Naive thymus-derived CD8-positive, alpha-beta T cell (primary cell): ENCODE measurements around the gene AMPD3. TPM values are rescaled to one million over a fixed set of nuclear protein-coding genes. Genes with fewer than 3 reads are reported as not detected.

Experiments
- ATAC-seq, 2 donors: fragments of 150-1000 bp; cut with Tn5 transposase in 1 of 2; sonication (Bioruptor Pico), chemical (Tn5 transposase) in 1 of 2; 1 replicate in 1 of 2; 2 replicates in 1 of 2; pipeline ENCODE4 v1.10.0; 2021; ENCODE audit warnings: mild to moderate bottlenecking in 2 of 2, moderate library complexity in 2 of 2
- POLR2A ChIA-PET: fragments of 350-600 bp; sonication (Branson Sonifier 250); formaldehyde crosslinking; loops from one replicate; lab custom pipeline; 2021; ENCODE audit warnings: antibody characterized with exemption; lab: Charles Lee
- DNase-seq, 10 donors: peaks; one replicate each; pipeline versions ENCODE4 v3.0.0 to v3.0.0-alpha.2; 2020 to 2022
- H3K27ac Mint-ChIP-seq, 10 donors: one replicate each; pipeline ENCODE4 v1.8.0; 2020 to 2022; ENCODE audit warnings: mild to moderate bottlenecking in 10 of 10, mixed read lengths in 10 of 10, moderate library complexity in 4 of 10, inconsistent platforms in 1 of 10
- H3K27me3 Mint-ChIP-seq, 5 donors: one replicate each; pipeline ENCODE4 v1.8.0; 2021 to 2022; ENCODE audit warnings: mixed read lengths in 5 of 5
- H3K36me3 Mint-ChIP-seq, 3 donors: one replicate each; pipeline ENCODE4 v1.8.0; 2020 to 2022; ENCODE audit warnings: mixed read lengths in 3 of 3, mild to moderate bottlenecking in 2 of 3, inconsistent platforms in 1 of 3
- H3K4me1 Mint-ChIP-seq, 4 donors: one replicate each; pipeline ENCODE4 v1.8.0; 2021 to 2022; ENCODE audit warnings: mixed read lengths in 4 of 4
- H3K4me3 Mint-ChIP-seq, 10 donors: one replicate each; pipeline ENCODE4 v1.8.0; 2020 to 2022; ENCODE audit warnings: mild to moderate bottlenecking in 10 of 10, mixed read lengths in 10 of 10, moderate library complexity in 6 of 10, inconsistent platforms in 1 of 10
- H3K9me3 Mint-ChIP-seq, 9 donors: one replicate each; pipeline ENCODE4 v1.8.0; 2020 to 2022; ENCODE audit warnings: mixed read lengths in 9 of 9, mild to moderate bottlenecking in 3 of 9, inconsistent platforms in 1 of 9, moderate library complexity in 1 of 9
- polyA plus RNA-seq, 3 donors: library from polyadenylated mRNA; unstranded; fragments of 300-500 nt; fragmentation: Illumina TruSeq; gene quantifications; one replicate each; pipeline ENCODE4 v1.2.3, GENCODE V29; 2021
- total RNA-seq, 8 experiments: library from RNA in 2 of 8; stranded (reverse) in 2 of 8; gene quantifications; one replicate each; pipeline ENCODE4 v1.2.3 and lab custom pipeline; 2021 to 2026

AMPD3 gene
- total and polyA plus RNA-seq, 5 experiments from 2014 or later, result 4.3 to 28.0 (median 14.2) TPM

- Mint-ChIP-seq H3K4me3 (peak overlapping the region; percentile 80 to 96 (median 88)), H3K4me1 (peaks cover 32 to 81% (median 71%) of the 10 kb centered on the region in 4 donors), H3K9me3 (no peaks in the 10 kb centered on the region), H3K27me3 (no peaks in the 10 kb centered on the region), H3K36me3 (no peaks in the 10 kb centered on the region), H3K27ac (peak overlapping the region; percentile 71 to 99 (median 92))
- ATAC-seq, result no peak
- DNase-seq, result no peak
- POLR2A ChIA-PET, result interaction anchor here (0.8 to 1.2 kb wide), 2 partner anchors 89 to 357 kb away, joined by 3 to 4 read pairs; partner anchors contain the start of genes EIF4G2 and RNF141
Measured at GRCh38 chr11:10452211-10452767, 2.8 kb upstream of the AMPD3 start.

- H3K36me3 Mint-ChIP-seq, result no peaks in the 10 kb centered on the region
- no peak overlapping the region for H3K4me3 Mint-ChIP-seq
- POLR2A ChIA-PET, result interaction anchor here (1.2 kb wide), 1 partner anchor 88 kb away, joined by 3 read pairs; the partner anchor contains the start of gene RNF141
- no peaks in the 10 kb centered on the region for H3K9me3 Mint-ChIP-seq
- peak overlapping the region in 7 of 10 donors; percentile 37 to 99 (median 73) for H3K27ac Mint-ChIP-seq
- no peaks in the 10 kb centered on the region for H3K27me3 Mint-ChIP-seq
- DNase-seq (no peak), ATAC-seq (no peak)
- peaks cover 35 to 83% (median 76%) of the 10 kb centered on the region in 4 donors for H3K4me1 Mint-ChIP-seq
Measured at GRCh38 chr11:10453261-10453660, 1.8 kb upstream of the AMPD3 start.

- no peaks in the 10 kb centered on the region for H3K9me3 Mint-ChIP-seq
- H3K27ac Mint-ChIP-seq, result peak overlapping the region; percentile 88 to 99 (median 96)
- POLR2A ChIA-PET, result interaction anchor here (0.6 to 5.7 kb wide), 14 partner anchors 10 to 1491 kb away, joined by 3 to 41 read pairs (median 4); partner anchors contain the start of genes EIF4G2 and RNF141
- DNase-seq, result peak; percentile 48 to 86 (median 66)
- peak; percentile 71 to 72 for ATAC-seq
- H3K27me3 Mint-ChIP-seq, result no peaks in the 10 kb centered on the region
- H3K36me3 Mint-ChIP-seq, result no peaks in the 10 kb centered on the region
- peaks cover 40 to 91% (median 86%) of the 10 kb centered on the region in 4 donors for H3K4me1 Mint-ChIP-seq
- H3K4me3 Mint-ChIP-seq, result peak overlapping the region; percentile 85 to 93 (median 90)
Measured at GRCh38 chr11:10455637-10456487, 798 bp downstream of the AMPD3 start.

GRCh38 chr11:10456519-10456918 lies 1.5 kb downstream of the AMPD3 start:
- DNase-seq, result no peak
- Mint-ChIP-seq H3K9me3 (no peaks in the 10 kb centered on the region), H3K36me3 (peaks cover 0 to 3% (median 2%) of the 10 kb centered on the region in 3 donors), H3K4me3 (peak overlapping the region; percentile 85 to 93 (median 90)), H3K27ac (peak overlapping the region; percentile 88 to 99 (median 96)), H3K27me3 (no peaks in the 10 kb centered on the region), H3K4me1 (peaks cover 35 to 91% (median 84%) of the 10 kb centered on the region in 4 donors)
- peak in 1 of 2 donors; percentile 1 for ATAC-seq
- POLR2A ChIA-PET, result interaction anchor here (0.6 to 5.7 kb wide), 11 partner anchors 11 to 1492 kb away, joined by 3 to 41 read pairs (median 6); partner anchors contain the start of genes EIF4G2 and RNF141

GRCh38 chr11:10457901-10458300 lies 2.8 kb downstream of the AMPD3 start:
- H3K4me3 Mint-ChIP-seq, result peak overlapping the region in 9 of 10 donors; percentile 14 to 93 (median 52)
- peak overlapping the region; percentile 81 to 99 (median 96) for H3K27ac Mint-ChIP-seq
- ATAC-seq, result no peak
- POLR2A ChIA-PET, result interaction anchor here (0.8 to 5.7 kb wide), 5 partner anchors 8 to 82 kb away, joined by 3 to 41 read pairs (median 6); no protein-coding TSS in a partner anchor
- DNase-seq, result no peak
- no peaks in the 10 kb centered on the region for H3K27me3 Mint-ChIP-seq
- no peaks in the 10 kb centered on the region for H3K9me3 Mint-ChIP-seq
- H3K4me1 Mint-ChIP-seq, result peaks cover 37 to 85% (median 77%) of the 10 kb centered on the region in 4 donors
- peaks cover 0 to 15% (median 7%) of the 10 kb centered on the region in 3 donors for H3K36me3 Mint-ChIP-seq

GRCh38 chr11:10459029-10459970 lies 4.2 kb downstream of the AMPD3 start:
- POLR2A ChIA-PET, result interaction anchor here (1.4 to 5.7 kb wide), 7 partner anchors 10 to 350 kb away, joined by 4 to 41 read pairs (median 7); partner anchors contain the start of genes EIF4G2 and RNF141
- H3K36me3 Mint-ChIP-seq, result peaks cover 0 to 28% (median 19%) of the 10 kb centered on the region in 3 donors
- peak; percentile 69 to 71 for ATAC-seq
- peak overlapping the region; percentile 55 to 90 (median 83) for H3K4me3 Mint-ChIP-seq
- H3K27me3 Mint-ChIP-seq, result no peaks in the 10 kb centered on the region
- peak; percentile 37 to 80 (median 65) for DNase-seq
- peaks cover 36 to 74% (median 69%) of the 10 kb centered on the region in 4 donors for H3K4me1 Mint-ChIP-seq
- H3K9me3 Mint-ChIP-seq, result no peaks in the 10 kb centered on the region
- peak overlapping the region; percentile 93 to 99 (median 96) for H3K27ac Mint-ChIP-seq

- ATAC-seq (no peak), DNase-seq (no peak)
- no peaks in the 10 kb centered on the region for H3K9me3 Mint-ChIP-seq
- POLR2A ChIA-PET, result no interaction called here
- H3K27me3 Mint-ChIP-seq, result no peaks in the 10 kb centered on the region
- peak overlapping the region in 9 of 10 donors; percentile 22 to 99 (median 74) for H3K27ac Mint-ChIP-seq
- peaks cover 6 to 41% (median 26%) of the 10 kb centered on the region in 3 donors for H3K36me3 Mint-ChIP-seq
- no peak overlapping the region for H3K4me3 Mint-ChIP-seq
- peaks cover 33 to 66% (median 64%) of the 10 kb centered on the region in 4 donors for H3K4me1 Mint-ChIP-seq
Measured at GRCh38 chr11:10460611-10461275, 5.7 kb downstream of the AMPD3 start.

- Mint-ChIP-seq H3K4me1 (peaks cover 33 to 67% (median 64%) of the 10 kb centered on the region in 4 donors), H3K4me3 (no peak overlapping the region), H3K27ac (peak overlapping the region in 3 of 10 donors; percentile 11 to 88 (median 33)), H3K36me3 (peaks cover 6 to 45% (median 26%) of the 10 kb centered on the region in 3 donors), H3K27me3 (no peaks in the 10 kb centered on the region), H3K9me3 (no peaks in the 10 kb centered on the region)
- POLR2A ChIA-PET, result no interaction called here
- DNase-seq, result no peak
- ATAC-seq, result no peak
Measured at GRCh38 chr11:10461276-10461790, 6.3 kb downstream of the AMPD3 start.

- no peak overlapping the region for H3K4me3 Mint-ChIP-seq
- peaks cover 11 to 55% (median 33%) of the 10 kb centered on the region in 3 donors for H3K36me3 Mint-ChIP-seq
- H3K9me3 Mint-ChIP-seq, result no peaks in the 10 kb centered on the region
- no peak for DNase-seq
- no peak overlapping the region for H3K27ac Mint-ChIP-seq
- POLR2A ChIA-PET, result no interaction called here
- no peak for ATAC-seq
- peaks cover 32 to 64% (median 56%) of the 10 kb centered on the region in 4 donors for H3K4me1 Mint-ChIP-seq
- no peaks in the 10 kb centered on the region for H3K27me3 Mint-ChIP-seq
Measured at GRCh38 chr11:10462746-10463300, 7.8 kb downstream of the AMPD3 start.

GRCh38 chr11:10473371-10473770 lies 18.3 kb downstream of the AMPD3 start:
- DNase-seq, result no peak
- Mint-ChIP-seq H3K4me3 (no peak overlapping the region), H3K9me3 (peaks cover 0 to 2% (median 0%) of the 10 kb centered on the region in 9 donors), H3K27ac (peak overlapping the region in 6 of 10 donors; percentile 1 to 92 (median 60)), H3K27me3 (no peaks in the 10 kb centered on the region), H3K36me3 (peaks cover 0 to 48% (median 11%) of the 10 kb centered on the region in 3 donors), H3K4me1 (peaks cover 19 to 43% (median 34%) of the 10 kb centered on the region in 4 donors)
- no peak for ATAC-seq
- POLR2A ChIA-PET, result no interaction called here
